NB4 (cell line): ENCODE results near the gene FPGS.

Experiments
- MYC ChIP-seq: IDR thresholded peaks from 2 replicates; pipeline ENCODE4 v1.6.1; 2011; ENCODE audit warnings: low read depth, low read length
- POLR2A ChIP-seq: IDR thresholded peaks from 2 replicates; pipeline ENCODE4 v1.6.1; 2011; ENCODE audit warnings: mild to moderate bottlenecking; ENCODE audit not compliant: insufficient read length; ENCODE audit errors: extremely low read depth
- TF ChIP-seq, protein P1 (sequence below): IDR thresholded peaks from one replicate; pipeline ENCODE4 v1.5.1; 2012; ENCODE audit warnings: low read depth, low read length
- TF ChIP-seq, protein P2 (sequence below): IDR thresholded peaks from 2 replicates; pipeline ENCODE4 v1.6.1; 2011; ENCODE audit warnings: low read depth, low read length

DNA sequence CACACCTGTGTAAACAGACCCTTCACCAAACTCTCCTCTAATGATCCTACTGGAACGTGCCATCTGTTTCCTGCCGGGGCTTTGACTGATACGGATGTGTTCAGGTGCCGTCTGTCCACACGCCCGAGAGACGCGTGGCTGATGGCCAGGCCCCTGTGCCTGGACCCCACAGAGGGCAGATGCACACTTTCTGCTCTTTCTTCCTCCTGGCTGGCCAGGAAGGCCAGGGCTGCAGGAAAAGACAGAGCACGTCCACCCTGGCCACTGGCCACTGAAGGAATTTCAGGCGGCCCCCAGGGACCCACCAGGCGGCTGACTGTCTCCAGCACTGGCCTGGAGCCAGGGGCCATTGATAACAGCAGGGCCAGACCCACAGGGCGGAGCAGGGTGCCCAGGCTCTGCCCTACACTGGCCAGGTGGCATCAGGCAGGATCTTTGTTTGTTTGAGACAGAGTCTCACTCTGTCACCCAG lies 55.4 kb downstream of the FPGS start:
- TF ChIP-seq, protein P1, sequence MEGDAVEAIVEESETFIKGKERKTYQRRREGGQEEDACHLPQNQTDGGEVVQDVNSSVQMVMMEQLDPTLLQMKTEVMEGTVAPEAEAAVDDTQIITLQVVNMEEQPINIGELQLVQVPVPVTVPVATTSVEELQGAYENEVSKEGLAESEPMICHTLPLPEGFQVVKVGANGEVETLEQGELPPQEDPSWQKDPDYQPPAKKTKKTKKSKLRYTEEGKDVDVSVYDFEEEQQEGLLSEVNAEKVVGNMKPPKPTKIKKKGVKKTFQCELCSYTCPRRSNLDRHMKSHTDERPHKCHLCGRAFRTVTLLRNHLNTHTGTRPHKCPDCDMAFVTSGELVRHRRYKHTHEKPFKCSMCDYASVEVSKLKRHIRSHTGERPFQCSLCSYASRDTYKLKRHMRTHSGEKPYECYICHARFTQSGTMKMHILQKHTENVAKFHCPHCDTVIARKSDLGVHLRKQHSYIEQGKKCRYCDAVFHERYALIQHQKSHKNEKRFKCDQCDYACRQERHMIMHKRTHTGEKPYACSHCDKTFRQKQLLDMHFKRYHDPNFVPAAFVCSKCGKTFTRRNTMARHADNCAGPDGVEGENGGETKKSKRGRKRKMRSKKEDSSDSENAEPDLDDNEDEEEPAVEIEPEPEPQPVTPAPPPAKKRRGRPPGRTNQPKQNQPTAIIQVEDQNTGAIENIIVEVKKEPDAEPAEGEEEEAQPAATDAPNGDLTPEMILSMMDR = no peak
- TF ChIP-seq POLR2A = no peak
- TF ChIP-seq MYC = no peak
- TF ChIP-seq, protein P2, sequence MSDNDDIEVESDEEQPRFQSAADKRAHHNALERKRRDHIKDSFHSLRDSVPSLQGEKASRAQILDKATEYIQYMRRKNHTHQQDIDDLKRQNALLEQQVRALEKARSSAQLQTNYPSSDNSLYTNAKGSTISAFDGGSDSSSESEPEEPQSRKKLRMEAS = no peak
